Peyer's patch (tissue), 4 donors: ENCODE results near the gene MGAT2. TPM values are rescaled to one million over a fixed set of nuclear protein-coding genes. Genes with fewer than 3 reads are reported as not detected.
A peak's percentile ranks its signal among the peaks of the same experiment; 100 is the strongest.

Experiments used
- DNase-seq, 3 donors: peaks; one replicate each; pipeline ENCODE4 v3.0.0-alpha.2; 2017 to 2019
- H3K27ac ChIP-seq, 4 donors: fragments of 200-600 bp; sonication (generic); one replicate each; pipeline ENCODE4 v1.5.1; 2016 to 2019
- H3K27me3 ChIP-seq, 2 donors: fragments of 200-600 bp; sonication (generic); one replicate each; pipeline ENCODE4 v1.5.1; 2019
- H3K36me3 ChIP-seq, 3 donors: fragments of 200-600 bp; sonication (generic); one replicate each; pipeline ENCODE4 v1.5.1; 2016 to 2019
- H3K4me1 ChIP-seq, 4 donors: fragments of 200-600 bp; sonication (generic); one replicate each; pipeline ENCODE4 v1.5.1; 2016 to 2019
- H3K4me3 ChIP-seq, 4 donors: fragments of 200-600 bp; sonication (generic); 1 replicate in 3 of 4; 2 replicates in 1 of 4; pipeline ENCODE4 v1.5.1; 2016 to 2019; ENCODE audit warnings: mild to moderate bottlenecking in 1 of 4
- H3K9me3 ChIP-seq, 4 donors: fragments of 200-600 bp; sonication (generic); one replicate each; pipeline ENCODE4 v1.5.1; 2016 to 2019; ENCODE audit warnings: mild to moderate bottlenecking in 1 of 4
- POLR2A ChIP-seq, 2 donors: fragments of 450-650 bp; IDR thresholded peaks; one replicate each; pipeline ENCODE4 v1.5.1; 2017; ENCODE audit warnings: antibody characterized with exemption in 2 of 2, mild to moderate bottlenecking in 2 of 2, moderate library complexity in 2 of 2
- total RNA-seq, 4 donors: library from RNA; depleted of rRNA; stranded (reverse); fragments of >200 nt; gene quantifications; one replicate each; pipeline ENCODE4 v1.1.0, GENCODE V29; 2016
- TF ChIP-seq, protein P1 (sequence below), 6 experiments: fragments of 450-650 bp in 4 of 6; fragments of 200-600 bp in 2 of 6; sonication (generic) in 1 of 6; IDR thresholded peaks; one replicate each; pipeline ENCODE4 v1.5.1; 2017 to 2019; ENCODE audit warnings: antibody characterized with exemption in 6 of 6, mild to moderate bottlenecking in 3 of 6, moderate library complexity in 1 of 6

MGAT2 gene
- total RNA-seq, 4 donors from 2014 or later = 12.4 to 76.4 (median 39.6) TPM

DNA sequence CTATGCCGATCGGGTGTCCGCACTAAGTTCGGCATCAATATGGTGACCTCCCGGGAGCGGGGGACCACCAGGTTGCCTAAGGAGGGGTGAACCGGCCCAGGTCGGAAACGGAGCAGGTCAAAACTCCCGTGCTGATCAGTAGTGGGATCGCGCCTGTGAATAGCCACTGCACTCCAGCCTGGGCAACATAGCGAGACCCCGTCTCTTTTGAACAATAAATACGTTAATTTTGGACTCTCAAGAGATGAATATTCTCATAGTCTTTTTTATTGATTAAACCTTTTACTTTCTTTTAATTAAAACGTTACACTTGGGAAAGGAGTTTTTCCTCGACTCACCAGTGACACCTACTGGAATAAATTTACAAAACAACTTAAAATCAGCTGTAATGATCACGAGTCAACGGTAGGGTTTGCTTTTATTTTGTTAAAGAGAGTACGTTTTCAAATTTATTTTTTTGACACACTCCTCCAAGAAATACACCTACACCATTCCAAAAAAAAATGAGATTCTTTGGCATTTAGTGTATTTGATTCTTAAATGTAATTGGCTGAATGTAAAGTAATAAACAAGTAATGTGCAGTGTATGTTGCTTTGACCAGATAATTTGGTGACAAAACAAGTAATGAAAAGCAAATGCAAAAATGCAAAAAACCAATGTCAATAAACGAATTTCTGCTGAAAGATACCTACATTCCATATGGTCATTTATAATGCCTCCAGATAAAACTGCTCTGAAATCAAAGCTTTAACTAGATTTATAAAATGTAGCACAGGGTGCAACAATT is 33.7 kb upstream of the MGAT2 start:
- peak in 2 of 3 donors; percentile 62 to 93 for DNase-seq
- peak overlapping the region; percentile 66 to 97 (median 78) for H3K4me3 ChIP-seq
- peak overlapping the region; percentile 90 to 97 (median 92) for H3K27ac ChIP-seq
- H3K9me3 ChIP-seq = no peaks in the 10 kb centered on the region
- no peaks in the 10 kb centered on the region for H3K27me3 ChIP-seq
- peaks cover 0 to 25% (median 0%) of the 10 kb centered on the region in 3 donors for H3K36me3 ChIP-seq
- H3K4me1 ChIP-seq = peaks cover 7 to 14% (median 11%) of the 10 kb centered on the region in 4 donors
- TF ChIP-seq, protein P1, sequence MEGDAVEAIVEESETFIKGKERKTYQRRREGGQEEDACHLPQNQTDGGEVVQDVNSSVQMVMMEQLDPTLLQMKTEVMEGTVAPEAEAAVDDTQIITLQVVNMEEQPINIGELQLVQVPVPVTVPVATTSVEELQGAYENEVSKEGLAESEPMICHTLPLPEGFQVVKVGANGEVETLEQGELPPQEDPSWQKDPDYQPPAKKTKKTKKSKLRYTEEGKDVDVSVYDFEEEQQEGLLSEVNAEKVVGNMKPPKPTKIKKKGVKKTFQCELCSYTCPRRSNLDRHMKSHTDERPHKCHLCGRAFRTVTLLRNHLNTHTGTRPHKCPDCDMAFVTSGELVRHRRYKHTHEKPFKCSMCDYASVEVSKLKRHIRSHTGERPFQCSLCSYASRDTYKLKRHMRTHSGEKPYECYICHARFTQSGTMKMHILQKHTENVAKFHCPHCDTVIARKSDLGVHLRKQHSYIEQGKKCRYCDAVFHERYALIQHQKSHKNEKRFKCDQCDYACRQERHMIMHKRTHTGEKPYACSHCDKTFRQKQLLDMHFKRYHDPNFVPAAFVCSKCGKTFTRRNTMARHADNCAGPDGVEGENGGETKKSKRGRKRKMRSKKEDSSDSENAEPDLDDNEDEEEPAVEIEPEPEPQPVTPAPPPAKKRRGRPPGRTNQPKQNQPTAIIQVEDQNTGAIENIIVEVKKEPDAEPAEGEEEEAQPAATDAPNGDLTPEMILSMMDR (IDR thresholded peaks at IDR 0.05) = peak; percentile 75 to 98 (median 97)
- no peak for TF ChIP-seq POLR2A (IDR thresholded peaks at IDR 0.05)

- TF ChIP-seq, protein P1 (IDR thresholded peaks at IDR 0.05) = no peak
- no peak for TF ChIP-seq POLR2A (IDR thresholded peaks at IDR 0.05)
- no peak overlapping the region for H3K4me3 ChIP-seq
- H3K9me3 ChIP-seq = no peaks in the 10 kb centered on the region
- H3K36me3 ChIP-seq = peaks cover 0 to 2% (median 0%) of the 10 kb centered on the region in 3 donors
- H3K4me1 ChIP-seq = peaks cover under 1 to 13% (median 4%) of the 10 kb centered on the region in 4 donors
- no peak overlapping the region for H3K27ac ChIP-seq
- no peak for DNase-seq
- no peaks in the 10 kb centered on the region for H3K27me3 ChIP-seq
Observed at GRCh38 chr14:49589387-49589786, 31.2 kb upstream of the MGAT2 start.

GRCh38 chr14:49593016-49593415 is 27.6 kb upstream of the MGAT2 start:
- no peak for DNase-seq
- H3K4me3 ChIP-seq = no peak overlapping the region
- peaks cover 0 to 10% (median 3%) of the 10 kb centered on the region in 4 donors for H3K4me1 ChIP-seq
- TF ChIP-seq, protein P1 (IDR thresholded peaks at IDR 0.05) = no peak
- TF ChIP-seq POLR2A (IDR thresholded peaks at IDR 0.05) = no peak
- no peaks in the 10 kb centered on the region for H3K36me3 ChIP-seq
- H3K27ac ChIP-seq = no peak overlapping the region
- H3K27me3 ChIP-seq = no peaks in the 10 kb centered on the region
- no peaks in the 10 kb centered on the region for H3K9me3 ChIP-seq

DNA sequence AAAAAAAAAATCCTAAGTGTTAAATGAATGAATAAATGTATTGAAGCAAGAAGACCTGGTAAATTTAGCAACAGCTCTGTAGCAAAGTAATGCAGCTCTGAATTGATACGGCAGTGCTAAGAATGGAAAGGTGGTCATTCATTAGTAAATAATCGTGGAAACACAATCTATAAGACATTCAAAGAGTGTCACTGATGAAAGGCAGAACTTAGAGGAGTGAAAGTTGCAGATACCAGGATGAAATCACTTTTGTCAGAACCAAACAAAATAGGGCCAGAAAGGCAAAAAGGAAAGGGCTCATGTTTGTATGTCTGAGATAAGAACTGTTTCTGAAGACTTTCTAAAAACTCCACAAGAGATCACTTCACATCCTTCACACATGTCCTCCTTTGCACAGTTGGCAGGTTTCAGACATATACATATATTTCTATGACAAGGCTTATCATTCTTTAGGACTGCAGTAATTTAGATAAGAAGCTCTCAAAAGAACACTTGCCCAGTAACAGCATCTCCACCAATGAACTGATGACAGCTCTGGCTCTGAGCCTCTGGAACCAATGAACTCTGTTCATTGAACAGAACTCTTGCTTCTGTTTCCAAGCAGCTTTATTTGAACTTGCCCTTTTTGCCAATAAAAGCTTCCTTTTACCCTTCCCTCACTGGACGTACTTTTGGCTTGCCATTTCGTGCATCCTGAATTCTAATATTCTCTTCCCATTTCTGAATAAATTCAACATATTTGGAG is 26.1 kb upstream of the MGAT2 start:
- Histone ChIP-seq H3K9me3 (no peaks in the 10 kb centered on the region), H3K27ac (peak overlapping the region in 3 of 4 donors; percentile 67 to 87 (median 72)), H3K4me1 (peaks cover 0 to 10% (median 3%) of the 10 kb centered on the region in 4 donors), H3K27me3 (no peaks in the 10 kb centered on the region), H3K36me3 (no peaks in the 10 kb centered on the region), H3K4me3 (no peak overlapping the region)
- peak in 1 of 3 donors; percentile 74 for DNase-seq
- TF ChIP-seq, protein P1 (IDR thresholded peaks at IDR 0.05) = no peak
- peak in 1 of 2 donors; percentile 20 for TF ChIP-seq POLR2A (IDR thresholded peaks at IDR 0.05)

DNA sequence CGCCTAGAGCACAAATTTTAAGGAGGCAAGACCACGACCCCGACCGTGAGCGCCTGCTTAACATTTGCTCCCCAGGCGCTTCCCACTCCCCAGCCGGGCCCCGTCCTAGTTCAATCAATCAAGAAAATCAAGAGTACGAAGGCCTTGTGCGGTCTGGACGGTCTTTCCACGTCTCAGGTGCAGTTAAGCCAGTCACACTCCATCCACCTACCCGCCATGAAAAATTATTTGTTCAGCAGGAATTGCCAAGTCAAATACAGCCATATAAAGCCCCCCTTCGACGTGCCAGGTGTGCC is 22.5 kb upstream of the MGAT2 start:
- H3K36me3 ChIP-seq = no peaks in the 10 kb centered on the region
- no peak for TF ChIP-seq POLR2A (IDR thresholded peaks at IDR 0.05)
- TF ChIP-seq, protein P1 (IDR thresholded peaks at IDR 0.05) = no peak
- H3K27ac ChIP-seq = peak overlapping the region; percentile 88 to 99 (median 97)
- peak in 1 of 3 donors; percentile 38 for DNase-seq
- H3K4me1 ChIP-seq = peaks cover 0 to 10% (median 3%) of the 10 kb centered on the region in 4 donors
- no peaks in the 10 kb centered on the region for H3K27me3 ChIP-seq
- H3K9me3 ChIP-seq = no peaks in the 10 kb centered on the region
- H3K4me3 ChIP-seq = peak overlapping the region; percentile 64 to 88 (median 74)
